Activated T-helper 1 cell treated with Interleukin-2 at 50 U/mL for 16 hours (primary cell): ENCODE results near the gene SDC1.
"Not testable (repeated sequence)": the region's sequence is repeated elsewhere in the genome, so short reads cannot be mapped to it uniquely, and the experiment has no call there.

Experiments used
- DNase-seq: peaks from one replicate; pipeline ENCODE4 v3.0.0-alpha.2; 2020; ENCODE audit warnings: low read depth

SDC1 gene

GRCh38 chr2:20196657-20197161, 28.2 kb downstream of the SDC1 start:
- DNase-seq = no peak

- DNase-seq = no peak
Measured at GRCh38 chr2:20196053-20196656, 28.8 kb downstream of the SDC1 start.

GRCh38 chr2:20195431-20196033, 29.4 kb downstream of the SDC1 start:
- DNase-seq = no peak

- not testable (repeated sequence) for DNase-seq
Measured at GRCh38 chr2:20195016-20195411, 29.9 kb downstream of the SDC1 start.

GRCh38 chr2:20194097-20195015, 30.6 kb downstream of the SDC1 start:
- DNase-seq = no peak

GRCh38 chr2:20193185-20193584, 31.7 kb downstream of the SDC1 start:
- DNase-seq = no peak

GRCh38 chr2:20192781-20193180, 32.1 kb downstream of the SDC1 start:
- DNase-seq = no peak

- no peak for DNase-seq
Measured at GRCh38 chr2:20191714-20192569, 33.0 kb downstream of the SDC1 start.

- no peak for DNase-seq
Measured at GRCh38 chr2:20190876-20191713, 33.8 kb downstream of the SDC1 start.

GRCh38 chr2:20190170-20190569, 34.8 kb downstream of the SDC1 start:
- DNase-seq = no peak

- DNase-seq = no peak
Measured at GRCh38 chr2:20189299-20189931, 35.5 kb downstream of the SDC1 start.

GRCh38 chr2:20188851-20189250, 36.1 kb downstream of the SDC1 start:
- no peak for DNase-seq

GRCh38 chr2:20188201-20188600, 36.7 kb downstream of the SDC1 start:
- no peak for DNase-seq

- DNase-seq = no peak
Measured at GRCh38 chr2:20187331-20187730, 37.6 kb downstream of the SDC1 start.

- DNase-seq = no peak
Measured at GRCh38 chr2:20186855-20187187, 38.1 kb downstream of the SDC1 start.

- no peak for DNase-seq
Measured at GRCh38 chr2:20186078-20186854, 38.7 kb downstream of the SDC1 start.

GRCh38 chr2:20185176-20186022, 39.5 kb downstream of the SDC1 start:
- DNase-seq = no peak

- no peak for DNase-seq
Measured at GRCh38 chr2:20184067-20184938, 40.6 kb downstream of the SDC1 start.
